GM23248 (cell line): Measurements from ENCODE around the gene SPRR4.

Source experiments
- EZH2 ChIP-seq: fragments of 200-600 bp; sonication (generic); IDR thresholded peaks from 2 replicates; pipeline ENCODE4 v1.6.1; 2018; ENCODE audit warnings: antibody characterized with exemption, mild to moderate bottlenecking; ENCODE audit not compliant: insufficient read depth, poor library complexity, severe bottlenecking
- EZH2phosphoT487 ChIP-seq: fragments of 200-600 bp; sonication (generic); IDR thresholded peaks from 2 replicates; pipeline ENCODE4 v1.6.1; 2018; ENCODE audit warnings: antibody characterized with exemption, moderate library complexity, mild to moderate bottlenecking, low read depth; ENCODE audit not compliant: insufficient read depth

DNA sequence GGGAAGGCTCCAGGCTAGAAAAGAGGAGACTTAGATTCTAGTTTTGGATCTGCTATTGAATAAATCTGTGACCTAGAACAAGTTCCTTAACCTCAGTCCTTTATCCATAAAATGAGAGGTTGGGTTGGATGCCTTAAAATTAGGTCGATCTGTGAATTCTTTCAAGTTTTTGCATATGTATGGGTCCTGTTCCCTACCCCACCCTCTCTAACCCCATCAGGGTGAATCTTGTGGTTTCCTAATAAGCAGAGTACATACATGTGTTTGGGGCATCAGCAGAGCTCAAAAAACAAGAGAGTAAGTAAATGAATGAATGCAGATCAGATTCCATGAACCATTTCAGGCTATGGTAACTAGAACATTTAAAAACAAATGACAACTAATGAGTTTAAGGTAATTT, 6.2 kb downstream of the SPRR4 start:
- TF ChIP-seq EZH2: no peak
- TF ChIP-seq EZH2phosphoT487: no peak
